Uterus (tissue), 2 donors: Measurements from ENCODE around the gene SHROOM2.

Experiments
- POLR2A ChIP-seq, 2 donors: fragments of 450-650 bp; IDR thresholded peaks; one replicate each; pipeline ENCODE4 v1.6.1; 2016; ENCODE audit warnings: antibody characterized with exemption in 2 of 2, mild to moderate bottlenecking in 1 of 2, moderate library complexity in 1 of 2
- TF ChIP-seq, protein P1 (sequence below), 4 experiments: fragments of 200-600 bp in 2 of 4; fragments of 450-650 bp in 2 of 4; sonication (generic) in 2 of 4; IDR thresholded peaks; one replicate each; pipeline ENCODE4 v1.5.1; 2016 to 2019; ENCODE audit warnings: antibody characterized with exemption in 4 of 4, mild to moderate bottlenecking in 2 of 4, moderate library complexity in 1 of 4

- TF ChIP-seq, protein P1, sequence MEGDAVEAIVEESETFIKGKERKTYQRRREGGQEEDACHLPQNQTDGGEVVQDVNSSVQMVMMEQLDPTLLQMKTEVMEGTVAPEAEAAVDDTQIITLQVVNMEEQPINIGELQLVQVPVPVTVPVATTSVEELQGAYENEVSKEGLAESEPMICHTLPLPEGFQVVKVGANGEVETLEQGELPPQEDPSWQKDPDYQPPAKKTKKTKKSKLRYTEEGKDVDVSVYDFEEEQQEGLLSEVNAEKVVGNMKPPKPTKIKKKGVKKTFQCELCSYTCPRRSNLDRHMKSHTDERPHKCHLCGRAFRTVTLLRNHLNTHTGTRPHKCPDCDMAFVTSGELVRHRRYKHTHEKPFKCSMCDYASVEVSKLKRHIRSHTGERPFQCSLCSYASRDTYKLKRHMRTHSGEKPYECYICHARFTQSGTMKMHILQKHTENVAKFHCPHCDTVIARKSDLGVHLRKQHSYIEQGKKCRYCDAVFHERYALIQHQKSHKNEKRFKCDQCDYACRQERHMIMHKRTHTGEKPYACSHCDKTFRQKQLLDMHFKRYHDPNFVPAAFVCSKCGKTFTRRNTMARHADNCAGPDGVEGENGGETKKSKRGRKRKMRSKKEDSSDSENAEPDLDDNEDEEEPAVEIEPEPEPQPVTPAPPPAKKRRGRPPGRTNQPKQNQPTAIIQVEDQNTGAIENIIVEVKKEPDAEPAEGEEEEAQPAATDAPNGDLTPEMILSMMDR (IDR thresholded peaks at IDR 0.05), result no peak
- no peak for TF ChIP-seq POLR2A (IDR thresholded peaks at IDR 0.05)
These were observed 11.4 kb downstream of the SHROOM2 start for GRCh38 chrX:9797384-9798360.
